Measurements from ENCODE around the gene XIRP2. TPM values are rescaled to one million over a fixed set of nuclear protein-coding genes. Genes with fewer than 3 reads are reported as not detected.
"Not testable (repeated sequence)": the region's sequence is repeated elsewhere in the genome, so short reads cannot be mapped to it uniquely, and the experiment has no call there.

XIRP2 gene
- polyA plus RNA-seq, 1 experiment: not detected

GRCh38 chr2:167059173-167059572 is 170.9 kb downstream of the XIRP2 start:
- DNase-seq (ENCODE audit: low read depth): no peak
- ChIA-PET CTCF (no interaction called here), POLR2A (no interaction called here)
- no peak for TF ChIP-seq CTCF (IDR thresholded peaks at IDR 0.05; ENCODE audit: insufficient read depth, low read depth, low read length)
- no peaks in the 10 kb centered on the region for H3K27me3 ChIP-seq (ENCODE audit: control insufficient read depth, insufficient read depth, low read length)
- no peaks in the 10 kb centered on the region for H3K36me3 ChIP-seq (ENCODE audit: control insufficient read depth, insufficient read depth, low read length)
- H3K4me3 ChIP-seq (ENCODE audit: low read depth, low read length): no peak overlapping the region

- POLR2A ChIA-PET: no interaction called here
- Histone ChIP-seq H3K36me3 (ENCODE audit: control insufficient read depth, insufficient read depth, low read length) (no peaks in the 10 kb centered on the region), H3K4me3 (ENCODE audit: low read depth, low read length) (no peak overlapping the region), H3K27me3 (ENCODE audit: control insufficient read depth, insufficient read depth, low read length) (no peaks in the 10 kb centered on the region)
- no peak for TF ChIP-seq CTCF (IDR thresholded peaks at IDR 0.05; ENCODE audit: insufficient read depth, low read depth, low read length)
- no peak for DNase-seq (ENCODE audit: low read depth)
- CTCF ChIA-PET: no interaction called here
Measured at GRCh38 chr2:167069855-167070254, 181.6 kb downstream of the XIRP2 start.

GRCh38 chr2:167075708-167076107 is 187.4 kb downstream of the XIRP2 start:
- H3K36me3 ChIP-seq (ENCODE audit: control insufficient read depth, insufficient read depth, low read length); CTCF ChIA-PET; H3K27me3 ChIP-seq (ENCODE audit: control insufficient read depth, insufficient read depth, low read length); DNase-seq (ENCODE audit: low read depth); POLR2A ChIA-PET; H3K4me3 ChIP-seq (ENCODE audit: low read depth, low read length): not testable (repeated sequence)

- CTCF ChIA-PET; POLR2A ChIA-PET; H3K4me3 ChIP-seq (ENCODE audit: low read depth, low read length); H3K27me3 ChIP-seq (ENCODE audit: control insufficient read depth, insufficient read depth, low read length); DNase-seq (ENCODE audit: low read depth); H3K36me3 ChIP-seq (ENCODE audit: control insufficient read depth, insufficient read depth, low read length): not testable (repeated sequence)
Measured at GRCh38 chr2:167098931-167099330, 210.7 kb downstream of the XIRP2 start.

GRCh38 chr2:167100506-167100905 is 212.2 kb downstream of the XIRP2 start:
- Histone ChIP-seq H3K36me3 (ENCODE audit: control insufficient read depth, insufficient read depth, low read length) (no peaks in the 10 kb centered on the region), H3K4me3 (ENCODE audit: low read depth, low read length) (no peak overlapping the region), H3K27me3 (ENCODE audit: control insufficient read depth, insufficient read depth, low read length) (no peaks in the 10 kb centered on the region)
- ChIA-PET POLR2A (no interaction called here), CTCF (no interaction called here)
- TF ChIP-seq CTCF (IDR thresholded peaks at IDR 0.05; ENCODE audit: insufficient read depth, low read depth, low read length): no peak
- no peak for DNase-seq (ENCODE audit: low read depth)

GRCh38 chr2:167103028-167103756 is 214.9 kb downstream of the XIRP2 start:
- POLR2A ChIA-PET: no interaction called here
- Histone ChIP-seq H3K4me3 (ENCODE audit: low read depth, low read length) (no peak overlapping the region), H3K36me3 (ENCODE audit: control insufficient read depth, insufficient read depth, low read length) (no peaks in the 10 kb centered on the region), H3K27me3 (ENCODE audit: control insufficient read depth, insufficient read depth, low read length) (no peaks in the 10 kb centered on the region)
- no peak for TF ChIP-seq CTCF (IDR thresholded peaks at IDR 0.05; ENCODE audit: insufficient read depth, low read depth, low read length)
- no peak for DNase-seq (ENCODE audit: low read depth)
- CTCF ChIA-PET: no interaction called here
